A172 (cell line): ENCODE data around the gene GXYLT2. TPM values are rescaled to one million over a fixed set of nuclear protein-coding genes. Genes with fewer than 3 reads are reported as not detected.
"Not testable (repeated sequence)": the region's sequence is repeated elsewhere in the genome, so short reads cannot be mapped to it uniquely, and the experiment has no call there.

Experiments
- DNase-seq: peaks from one replicate; pipeline ENCODE4 v3.0.0-alpha.2; 2015; ENCODE audit warnings: low spot score
- total RNA-seq: library from RNA; depleted of rRNA; stranded (reverse); fragments of >200 nt; shearing (Covaris generic); gene quantifications from 2 replicates; pipeline ENCODE4 v1.2.3, GENCODE V29; 2014

GXYLT2 gene
- total RNA-seq, 1 experiment from 2014 or later: 6.6 TPM

DNA sequence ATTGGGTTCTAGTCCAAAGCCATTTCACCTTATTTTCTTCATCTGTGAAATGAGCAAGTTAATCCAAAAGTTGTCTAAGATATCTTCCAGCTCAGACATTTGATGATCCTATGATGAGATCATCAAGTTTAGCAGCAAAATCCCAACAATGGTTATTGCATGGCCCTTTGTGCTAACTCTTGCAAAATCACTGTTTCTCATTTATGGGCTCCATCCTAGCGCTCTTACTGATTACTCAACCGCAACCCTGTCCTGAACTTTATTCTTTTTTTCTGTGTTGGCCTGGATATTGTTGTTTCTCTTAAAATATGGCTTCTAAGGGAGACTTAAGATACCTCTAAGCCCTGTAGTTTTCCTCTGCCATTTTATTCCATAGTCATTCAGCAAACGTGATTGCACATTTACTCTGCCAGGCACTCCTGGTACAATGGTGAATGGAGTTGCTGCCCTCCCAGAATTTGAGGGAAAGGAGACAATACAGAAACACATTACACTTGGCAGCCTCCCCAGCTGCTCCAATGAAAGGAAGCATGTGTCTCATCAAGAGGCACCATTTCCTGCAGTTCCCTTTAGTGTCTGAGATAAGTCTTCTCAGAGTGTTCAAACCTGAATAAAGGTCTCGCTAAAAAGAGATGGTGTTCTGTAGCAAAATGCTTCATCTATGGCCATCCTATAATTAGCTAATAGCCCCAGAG is 4.4 kb downstream of the GXYLT2 start:
- DNase-seq: peak; percentile 54

DNA sequence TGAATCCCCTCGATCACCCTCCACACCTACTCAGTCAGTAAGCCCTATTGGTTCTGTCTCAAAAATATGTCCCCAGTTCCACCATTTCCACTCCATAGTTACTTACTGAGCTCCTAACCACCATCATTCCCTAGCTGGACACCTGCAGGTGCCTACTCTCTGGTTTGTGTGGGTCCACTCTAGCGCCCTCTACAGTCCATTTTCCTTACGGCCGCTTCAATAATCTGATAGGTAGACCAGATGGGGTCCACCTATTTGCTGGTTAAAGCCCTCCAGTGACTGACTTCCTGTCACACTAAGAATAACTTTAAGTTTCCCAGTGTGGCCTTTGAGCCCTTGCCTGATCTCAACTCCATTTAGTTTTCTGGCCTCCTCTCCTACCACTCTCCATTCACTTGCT is 5.0 kb downstream of the GXYLT2 start:
- no peak for DNase-seq

DNA sequence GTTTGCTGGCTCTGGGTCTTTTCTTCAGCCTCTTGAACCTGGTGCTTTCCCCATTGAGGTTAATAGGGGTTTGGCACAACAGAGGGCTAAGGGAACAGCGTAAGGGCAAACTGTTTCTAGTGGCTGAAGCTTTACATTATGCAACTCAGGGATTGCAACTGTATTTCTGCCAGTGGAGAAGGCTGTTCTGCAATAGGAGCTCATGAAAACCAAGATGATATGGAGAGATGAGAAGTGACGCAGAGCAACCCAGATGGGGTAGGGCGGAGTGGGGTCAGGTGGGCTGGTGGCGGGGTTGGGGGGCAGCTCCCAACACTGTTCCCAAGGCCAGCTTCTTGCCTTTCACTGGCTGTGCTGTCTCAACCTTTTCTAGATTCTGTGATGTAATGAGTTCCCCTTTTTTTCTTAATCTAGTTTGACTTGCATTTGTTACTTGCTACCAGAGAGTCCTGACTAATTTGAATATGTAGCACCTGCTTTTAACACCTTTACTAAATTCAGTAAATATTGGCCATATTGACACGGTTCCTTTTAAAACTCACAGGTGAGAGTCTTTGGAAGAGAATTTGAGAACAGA is 7.2 kb downstream of the GXYLT2 start:
- no peak for DNase-seq

DNA sequence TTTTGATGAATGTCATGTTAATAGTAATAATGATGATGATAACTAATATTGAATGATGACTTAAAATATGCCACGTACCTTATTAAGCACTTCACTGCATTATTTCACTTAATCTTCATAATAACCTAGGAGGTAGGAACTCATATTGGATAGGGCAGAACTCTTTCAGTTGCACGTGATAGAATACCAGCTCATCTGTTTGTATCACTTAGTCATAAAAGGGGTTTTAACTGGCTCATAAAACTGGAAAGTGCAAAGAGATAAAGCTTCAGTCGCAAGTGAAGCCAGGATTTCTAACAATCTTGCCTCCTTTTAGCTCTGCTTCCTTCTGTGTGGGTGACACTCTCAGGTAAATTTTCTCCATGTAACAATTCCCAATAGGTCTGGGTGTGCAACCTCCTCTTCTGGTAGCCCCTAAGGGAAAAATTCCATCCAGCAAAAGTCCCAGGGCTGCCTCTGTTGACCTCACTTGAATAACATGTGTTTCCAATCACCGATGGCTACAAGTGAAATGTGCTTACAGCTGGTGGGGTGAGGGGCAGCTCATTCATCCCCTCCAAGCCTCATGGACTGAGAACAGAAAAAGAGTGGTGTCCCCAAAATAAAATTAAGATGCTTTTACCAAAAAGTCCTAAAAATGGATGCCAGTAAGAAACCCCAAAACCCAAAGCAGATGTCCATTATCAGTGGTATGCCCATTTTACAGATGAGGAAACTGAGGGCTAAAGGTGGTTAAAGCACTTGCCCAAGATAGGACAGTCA is 9.3 kb downstream of the GXYLT2 start:
- no peak for DNase-seq

- no peak for DNase-seq
These were observed 9.8 kb downstream of the GXYLT2 start for GRCh38 chr3:72897758-72898007.

GRCh38 chr3:72899349-72899765 is 11.5 kb downstream of the GXYLT2 start:
- peak; percentile 34 for DNase-seq

DNA sequence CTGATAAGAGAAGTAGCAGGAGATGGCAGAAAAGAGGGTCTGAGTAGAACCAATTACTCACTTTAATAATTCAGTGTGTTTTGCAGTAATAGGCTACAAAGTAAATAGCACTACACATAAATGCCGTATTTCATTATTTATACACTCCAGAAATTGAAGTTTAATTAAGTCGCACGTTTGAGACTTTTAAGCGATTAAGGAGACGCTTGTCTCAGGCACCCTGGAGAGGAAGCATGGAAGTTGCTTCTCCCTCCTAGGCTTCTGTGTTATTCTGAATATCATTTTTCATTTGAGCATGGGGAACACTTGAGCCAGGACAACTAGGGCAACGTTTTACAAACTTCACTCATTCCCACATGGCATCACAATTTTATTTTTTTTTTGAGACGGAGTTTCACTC is 12.2 kb downstream of the GXYLT2 start:
- no peak for DNase-seq

- no peak for DNase-seq
These were observed 14.0 kb downstream of the GXYLT2 start for GRCh38 chr3:72901840-72902239.

- peak; percentile 63 for DNase-seq
These were observed 15.2 kb downstream of the GXYLT2 start for GRCh38 chr3:72903004-72903403.

DNA sequence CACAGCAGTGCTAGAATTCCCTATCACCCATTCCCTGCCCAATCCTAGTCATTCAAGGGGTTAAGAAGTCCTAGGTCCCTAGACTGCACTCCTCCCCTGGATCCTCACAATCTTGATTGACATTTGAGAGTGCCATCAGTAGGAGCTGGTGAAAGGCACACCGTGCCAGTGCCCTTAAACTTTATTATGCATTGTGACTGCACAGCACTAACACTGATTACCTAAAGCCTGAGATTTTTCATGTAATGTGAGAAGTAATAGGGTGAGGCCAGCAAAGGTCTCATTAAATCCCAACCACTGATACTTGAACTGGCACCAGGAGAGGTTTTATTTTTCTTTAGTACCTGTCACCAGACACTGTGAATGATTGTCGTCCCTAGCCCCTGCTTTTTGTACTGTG is 16.3 kb downstream of the GXYLT2 start:
- no peak for DNase-seq

DNA sequence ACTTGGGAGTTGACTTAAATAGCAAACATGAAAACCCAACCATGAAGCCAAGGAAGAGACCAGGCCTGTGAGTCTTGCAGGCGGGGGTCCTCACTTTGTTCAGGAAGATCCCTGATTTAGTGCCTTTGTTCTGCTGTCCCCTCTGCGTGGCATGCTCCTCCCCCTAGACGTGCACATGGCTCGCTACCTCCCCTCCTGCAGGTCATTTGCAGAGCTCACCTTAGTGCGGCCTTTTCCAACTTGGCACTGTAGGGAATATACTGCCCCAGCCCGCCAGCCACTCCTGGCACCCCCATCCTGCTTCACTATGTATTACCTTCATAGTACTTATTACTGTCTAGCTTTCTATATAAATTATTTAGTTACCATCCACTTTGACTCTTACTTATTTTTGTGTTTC is 18.3 kb downstream of the GXYLT2 start:
- DNase-seq: no peak

- DNase-seq: no peak
These were observed 19.4 kb downstream of the GXYLT2 start for GRCh38 chr3:72907131-72907711.

- DNase-seq: peak; percentile 40
These were observed 20.1 kb downstream of the GXYLT2 start for GRCh38 chr3:72907731-72908620.

- DNase-seq: no peak
These were observed 21.7 kb downstream of the GXYLT2 start for GRCh38 chr3:72909591-72909990.

DNA sequence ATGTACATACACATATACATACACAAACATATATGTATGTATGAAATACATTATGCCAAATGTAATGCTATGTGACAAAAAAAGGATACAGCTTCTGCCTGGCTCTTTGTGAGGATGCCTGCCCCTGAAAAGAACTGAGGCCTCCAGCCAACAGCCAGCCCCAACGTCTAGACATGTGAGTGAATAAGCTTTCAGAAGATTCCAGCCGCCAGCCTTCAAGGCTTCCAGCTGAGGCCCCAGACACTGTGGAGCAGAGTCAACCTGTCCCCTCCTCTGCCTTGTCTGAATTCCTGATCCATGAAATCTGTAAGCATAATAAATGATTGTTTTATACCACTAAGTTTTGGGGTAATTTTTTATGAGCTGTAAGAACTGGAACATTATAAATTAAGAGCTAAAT is 24.7 kb downstream of the GXYLT2 start:
- no peak for DNase-seq

- DNase-seq: no peak
These were observed 26.5 kb downstream of the GXYLT2 start for GRCh38 chr3:72914383-72914782.

GRCh38 chr3:72916250-72916649 is 28.4 kb downstream of the GXYLT2 start:
- no peak for DNase-seq

DNA sequence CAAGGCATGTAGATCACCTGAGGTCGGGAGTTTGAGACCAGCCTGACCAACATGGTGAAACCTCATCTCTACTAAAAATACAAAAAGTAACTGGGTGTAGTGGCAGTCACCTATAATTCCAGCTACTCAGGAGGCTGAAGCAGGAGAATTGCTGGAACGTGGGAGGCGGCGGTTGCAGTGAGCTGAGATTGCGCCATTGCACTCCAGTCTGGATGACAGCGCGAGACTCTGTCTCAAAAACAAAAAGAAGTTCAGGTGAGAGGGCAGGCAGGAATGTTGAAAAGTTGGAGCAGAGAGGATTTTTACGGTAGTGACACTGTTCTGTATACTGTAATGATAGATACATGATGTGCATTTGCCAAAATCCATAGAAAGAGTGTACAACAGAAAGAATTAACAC is 31.7 kb downstream of the GXYLT2 start:
- no peak for DNase-seq

DNA sequence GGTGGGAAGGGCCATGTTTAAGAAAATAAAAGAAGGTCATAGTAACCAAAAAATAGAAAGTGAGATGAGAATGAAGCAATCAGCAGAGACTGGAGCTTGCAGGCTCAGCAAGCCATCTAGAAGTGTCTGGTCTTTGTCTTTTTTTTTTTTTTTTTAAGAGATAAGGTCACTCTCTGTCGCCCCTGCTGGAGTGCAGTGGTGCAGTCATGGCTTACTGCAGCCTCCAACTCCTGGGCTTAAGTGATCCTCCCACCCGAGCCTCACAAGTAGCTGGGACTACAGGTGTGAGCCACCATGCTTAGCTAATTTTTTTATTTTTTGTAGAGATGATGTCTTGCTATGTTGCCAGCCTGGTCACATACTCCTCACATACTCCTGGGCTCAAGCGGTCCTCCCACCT is 36.2 kb downstream of the GXYLT2 start:
- DNase-seq: no peak

GRCh38 chr3:72928781-72929735 is 41.2 kb downstream of the GXYLT2 start:
- not testable (repeated sequence) for DNase-seq

GRCh38 chr3:72930754-72931153 is 42.9 kb downstream of the GXYLT2 start:
- no peak for DNase-seq
